Renal cortex interstitium (tissue), 11 donors: ENCODE data around the gene MTA3. TPM values are rescaled to one million over a fixed set of nuclear protein-coding genes. Genes with fewer than 3 reads are reported as not detected.

Source experiments
- DNase-seq, 11 donors: peaks; one replicate each; pipeline ENCODE4 v3.0.0-alpha.2; 2013; ENCODE audit warnings: low read depth in 9 of 11, low spot score in 4 of 11; ENCODE audit errors: extremely low read depth in 1 of 11
- polyA plus RNA-seq, 3 donors: library from polyadenylated mRNA; unstranded; fragments of 120-200 nt; gene quantifications; one replicate each; pipeline ENCODE4 v1.2.1, GENCODE V29; 2013; ENCODE audit not compliant: insufficient read length in 3 of 3

The MTA3 gene
- polyA plus RNA-seq, 3 donors: 65.6 to 86.0 (median 77.3) TPM

GRCh38 chr2:42765686-42766085 is 197.3 kb downstream of the MTA3 start:
- DNase-seq: no peak

- no peak for DNase-seq
These were observed 198.9 kb downstream of the MTA3 start for GRCh38 chr2:42767080-42767898.

- DNase-seq: no peak
These were observed 199.7 kb downstream of the MTA3 start for GRCh38 chr2:42767899-42768705.

DNA sequence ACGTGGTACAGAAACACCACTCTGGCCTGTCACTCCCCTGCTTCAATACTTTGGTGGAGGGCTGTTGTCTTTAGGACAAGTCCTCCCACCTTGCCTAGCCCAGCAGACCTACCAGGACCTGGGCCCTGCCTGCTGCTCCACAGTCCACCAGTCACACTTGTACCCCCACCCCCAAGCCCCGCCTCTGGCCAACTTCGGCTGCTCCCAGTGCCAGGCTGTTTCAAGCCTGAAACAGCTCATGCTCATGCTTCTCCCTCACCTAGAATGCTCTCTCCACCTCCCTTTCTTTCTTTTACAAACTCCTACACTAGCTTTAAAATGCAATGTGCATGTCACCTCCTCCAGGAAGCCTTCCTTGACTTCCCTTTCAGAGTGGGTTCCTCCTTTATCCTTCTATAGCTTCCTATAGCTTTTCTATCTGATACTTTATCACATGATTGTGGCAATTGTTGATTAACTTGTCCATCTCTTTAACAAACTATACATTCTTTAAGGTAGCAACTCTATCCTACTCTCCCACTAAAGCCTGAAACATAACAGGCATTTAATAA is 200.3 kb downstream of the MTA3 start:
- DNase-seq: no peak

- DNase-seq: no peak
These were observed 201.3 kb downstream of the MTA3 start for GRCh38 chr2:42769583-42770287.

GRCh38 chr2:42770288-42771131 is 202.1 kb downstream of the MTA3 start:
- DNase-seq: peak in 1 of 11 donors; percentile 23

- no peak for DNase-seq
These were observed 203.2 kb downstream of the MTA3 start for GRCh38 chr2:42771546-42772153.

- DNase-seq: no peak
These were observed 206.8 kb downstream of the MTA3 start for GRCh38 chr2:42775186-42775585.

GRCh38 chr2:42775810-42776209 is 207.4 kb downstream of the MTA3 start:
- DNase-seq: no peak

GRCh38 chr2:42777883-42778805 is 209.7 kb downstream of the MTA3 start:
- no peak for DNase-seq

- DNase-seq: no peak
These were observed 212.7 kb downstream of the MTA3 start for GRCh38 chr2:42781181-42781580.

DNA sequence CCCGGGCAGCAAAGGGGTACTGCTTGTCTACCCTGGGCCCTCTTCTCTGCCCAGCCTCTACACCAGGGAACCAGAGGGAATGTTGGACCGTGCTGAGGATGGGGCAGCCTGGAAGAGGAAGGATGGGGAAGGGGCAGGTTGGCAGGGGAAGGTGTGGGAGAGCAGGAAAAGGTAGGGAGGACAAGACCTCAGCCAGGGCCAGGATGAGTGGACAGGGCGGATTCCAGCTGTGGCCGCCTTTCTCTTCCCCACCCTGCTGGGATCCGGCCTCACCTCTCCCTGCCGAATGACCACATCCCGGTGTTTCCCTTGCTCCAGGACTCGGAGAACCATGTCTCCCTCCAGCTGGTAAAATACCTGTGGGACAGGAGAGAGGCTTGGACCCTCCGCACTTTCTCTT is 215.1 kb downstream of the MTA3 start:
- no peak for DNase-seq

DNA sequence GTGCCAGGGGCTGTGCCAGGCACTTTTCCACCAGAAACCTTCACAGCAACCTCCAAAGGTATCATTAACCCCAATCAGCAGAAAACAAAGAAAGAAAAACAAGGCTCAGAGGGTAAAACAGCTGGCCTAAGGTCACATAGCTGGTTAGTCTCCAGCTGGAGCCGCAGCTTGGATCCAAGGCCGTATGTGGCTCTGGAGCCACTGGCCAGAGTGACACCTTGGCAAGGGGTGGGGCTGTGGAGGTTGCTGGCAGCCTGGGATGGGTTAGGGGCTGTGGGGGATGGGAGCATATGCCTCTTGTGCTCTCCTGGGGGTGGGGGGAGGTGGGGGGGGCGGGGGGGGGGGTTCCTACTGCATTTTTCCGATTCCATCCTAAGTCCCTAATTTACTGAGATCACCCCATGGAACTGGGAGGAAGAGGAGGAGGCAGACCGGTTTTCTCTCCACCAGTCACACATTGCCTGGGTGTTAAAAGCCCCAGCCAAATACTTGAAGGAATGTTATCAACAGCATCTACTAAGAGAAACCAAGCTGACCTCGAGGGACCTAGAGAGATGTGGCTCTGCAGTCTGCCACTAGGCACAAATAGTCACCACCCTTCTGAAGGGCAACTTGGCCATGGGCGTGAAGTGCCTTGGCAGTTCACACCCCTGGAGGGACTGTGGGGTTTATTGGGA is 215.9 kb downstream of the MTA3 start:
- DNase-seq: no peak

DNA sequence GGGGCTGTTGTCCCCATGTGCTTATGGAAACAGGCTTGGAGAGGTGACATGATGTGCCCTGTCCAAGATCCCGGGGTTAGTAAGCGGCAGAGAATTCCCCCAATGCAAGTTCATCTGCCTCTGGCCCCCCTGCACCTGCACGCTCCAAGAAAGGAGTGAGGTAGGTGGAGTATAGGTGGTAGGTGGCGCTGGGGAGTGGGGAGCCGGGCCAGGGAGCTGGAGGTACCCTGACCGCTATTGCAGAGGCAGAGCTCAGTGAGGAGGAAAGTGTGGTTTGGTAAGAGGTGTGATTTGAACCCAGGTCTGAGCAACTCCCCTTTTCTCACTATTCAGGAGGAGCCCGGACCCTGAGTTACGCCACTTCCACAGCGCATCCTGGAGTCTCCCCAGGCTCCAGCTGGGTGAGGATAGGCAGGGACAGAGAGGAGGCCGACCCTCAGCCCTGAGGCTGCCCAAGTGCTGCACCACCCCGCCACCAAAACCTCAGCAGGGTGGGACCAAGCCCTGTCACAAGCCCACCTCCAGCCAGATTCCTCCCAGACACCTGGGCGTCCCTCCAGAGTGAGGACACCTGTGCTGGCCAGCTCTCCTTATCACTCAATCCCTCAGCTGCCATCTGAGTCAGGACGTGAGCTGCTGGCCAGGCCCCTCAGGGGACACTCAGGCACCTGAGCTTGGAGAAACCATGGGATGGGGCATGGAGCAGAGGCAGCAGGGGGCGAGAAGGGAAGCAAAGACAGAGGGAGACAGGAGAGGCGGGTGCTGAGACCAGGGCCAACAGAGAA is 218.3 kb downstream of the MTA3 start:
- no peak for DNase-seq

DNA sequence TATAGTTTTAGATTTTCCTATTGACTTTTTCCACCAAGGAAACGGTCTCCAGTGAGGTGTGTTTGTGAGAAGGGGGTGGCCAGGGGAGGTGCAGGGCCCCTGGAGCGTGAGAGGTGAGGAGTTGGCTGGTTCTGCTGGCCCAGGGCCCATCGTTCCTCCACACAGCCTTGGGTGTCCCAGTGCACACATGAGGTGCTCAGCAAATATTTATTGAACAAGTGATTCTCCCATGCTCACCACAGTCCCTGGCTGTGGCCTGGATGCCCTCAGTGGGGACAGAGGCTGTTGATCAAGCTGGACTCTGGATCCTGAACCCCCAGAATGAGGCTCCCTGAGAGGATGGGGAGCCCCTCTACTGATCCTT is 219.0 kb downstream of the MTA3 start:
- no peak for DNase-seq
